Gastrocnemius medialis (tissue), 4 donors: ENCODE data around the gene PDHX. TPM values are rescaled to one million over a fixed set of nuclear protein-coding genes. Genes with fewer than 3 reads are reported as not detected.

Experiments
- ATAC-seq, 2 donors: fragments of 150-250 bp; one replicate each; pipeline ENCODE4 v1.9.1; 2016
- DNase-seq, 2 donors: peaks; one replicate each; pipeline ENCODE4 v3.0.0-alpha.2; 2019
- H3K27ac ChIP-seq, 4 donors: fragments of 200-600 bp; sonication (generic); 1 replicate in 1 of 4; 2 replicates in 3 of 4; pipeline ENCODE4 v1.5.1; 2016 to 2018; ENCODE audit warnings: mild to moderate bottlenecking in 2 of 4, moderate library complexity in 1 of 4
- H3K27me3 ChIP-seq, 3 donors: fragments of 200-600 bp; sonication (generic) in 2 of 3; 1 replicate in 1 of 3; 2 replicates in 2 of 3; pipeline versions ENCODE4 v1.5.1 to v1.6.0; 2016 to 2019; ENCODE audit warnings: mild to moderate bottlenecking in 1 of 3, moderate library complexity in 1 of 3
- H3K36me3 ChIP-seq, 2 donors: fragments of 200-600 bp; sonication (generic) in 1 of 2; one replicate each; pipeline ENCODE4 v1.5.1; 2017 to 2018
- H3K4me1 ChIP-seq, 2 donors: fragments of 200-600 bp; sonication (generic) in 1 of 2; one replicate each; pipeline ENCODE4 v1.5.1; 2016 to 2017; ENCODE audit warnings: mild to moderate bottlenecking in 2 of 2
- H3K4me3 ChIP-seq, 4 donors: fragments of 200-600 bp; sonication (generic) in 3 of 4; 1 replicate in 1 of 4; 2 replicates in 3 of 4; pipeline ENCODE4 v1.5.1; 2016 to 2019; ENCODE audit warnings: mild to moderate bottlenecking in 2 of 4
- H3K9me3 ChIP-seq, 3 donors: fragments of 200-600 bp; sonication (generic) in 2 of 3; 1 replicate in 1 of 3; 2 replicates in 2 of 3; pipeline ENCODE4 v1.5.1; 2016 to 2019
- POLR2A ChIP-seq, 2 donors: fragments of 450-650 bp; IDR thresholded peaks; one replicate each; pipeline ENCODE4 v1.6.1; 2017; ENCODE audit warnings: antibody characterized with exemption in 2 of 2, mild to moderate bottlenecking in 2 of 2, moderate library complexity in 2 of 2
- in situ Hi-C, 4 donors: fragments of 200-750 bp; cut with MboI; loops; one replicate each; pipeline versions ENCODE4 v1.15.0 to v1.8.0; 2017; ENCODE audit warnings: low sequenced_read_pairs in 4 of 4
- intact Hi-C: fragments of 100-400 bp; cut with DNase I; formaldehyde crosslinking; loops from one replicate; pipeline ENCODE4 v1.15.1; 2023; ENCODE audit warnings: low total_unique reads
- total RNA-seq, 4 donors: library from RNA; depleted of rRNA; stranded (reverse); fragments of >200 nt; gene quantifications; one replicate each; pipeline versions ENCODE4 v1.1.0 to v1.2.3, GENCODE V29; 2016
- TF ChIP-seq, protein P1 (sequence below), 5 experiments: fragments of 450-650 bp in 3 of 5; fragments of 200-600 bp in 2 of 5; sonication (generic) in 2 of 5; IDR thresholded peaks in 4 of 5; conservative IDR thresholded peaks in 1 of 5; 1 replicate in 4 of 5; 2 replicates in 1 of 5; pipeline ENCODE4 v1.5.1; 2016 to 2019; ENCODE audit warnings: antibody characterized with exemption in 5 of 5, mild to moderate bottlenecking in 3 of 5, moderate library complexity in 3 of 5

Gene PDHX
- total RNA-seq, 4 donors from 2014 or later, result 77.7 to 101 (median 87.3) TPM

DNA sequence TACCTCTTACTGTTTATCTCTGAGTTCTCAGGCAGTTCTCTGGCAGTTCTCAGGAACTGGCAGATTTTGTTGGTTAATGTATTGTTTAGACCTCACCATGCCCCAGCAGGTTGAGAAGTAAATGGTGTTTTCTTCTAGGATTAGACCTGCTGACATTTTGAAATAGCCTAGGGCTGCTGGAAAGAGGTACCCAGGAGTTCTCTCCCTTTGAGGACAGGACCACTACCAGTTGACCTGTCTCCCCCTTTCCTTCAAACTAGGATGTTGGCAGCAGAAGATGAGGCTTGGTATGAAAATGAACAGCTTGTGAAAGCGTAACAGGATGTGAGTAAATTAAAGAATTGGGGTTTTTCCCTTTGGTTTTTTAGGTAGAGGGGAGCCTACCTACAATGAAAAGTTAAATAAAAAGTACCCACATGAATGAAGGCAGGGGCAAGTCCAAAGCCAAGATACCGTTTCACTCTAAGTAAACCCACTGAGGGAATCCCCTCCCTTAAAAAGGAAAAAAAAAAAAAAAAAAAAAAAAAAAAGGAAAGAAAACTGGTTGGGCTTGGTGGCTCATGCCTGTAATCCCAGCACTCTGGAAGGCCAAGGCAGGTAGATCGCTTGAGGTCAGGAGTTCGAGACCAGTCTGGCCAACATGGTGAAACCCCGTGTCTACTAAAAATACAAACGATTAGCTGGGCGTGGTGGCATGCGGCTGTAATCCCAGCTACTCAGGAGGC is 96.2 kb downstream of the PDHX start:
- TF ChIP-seq, protein P1, sequence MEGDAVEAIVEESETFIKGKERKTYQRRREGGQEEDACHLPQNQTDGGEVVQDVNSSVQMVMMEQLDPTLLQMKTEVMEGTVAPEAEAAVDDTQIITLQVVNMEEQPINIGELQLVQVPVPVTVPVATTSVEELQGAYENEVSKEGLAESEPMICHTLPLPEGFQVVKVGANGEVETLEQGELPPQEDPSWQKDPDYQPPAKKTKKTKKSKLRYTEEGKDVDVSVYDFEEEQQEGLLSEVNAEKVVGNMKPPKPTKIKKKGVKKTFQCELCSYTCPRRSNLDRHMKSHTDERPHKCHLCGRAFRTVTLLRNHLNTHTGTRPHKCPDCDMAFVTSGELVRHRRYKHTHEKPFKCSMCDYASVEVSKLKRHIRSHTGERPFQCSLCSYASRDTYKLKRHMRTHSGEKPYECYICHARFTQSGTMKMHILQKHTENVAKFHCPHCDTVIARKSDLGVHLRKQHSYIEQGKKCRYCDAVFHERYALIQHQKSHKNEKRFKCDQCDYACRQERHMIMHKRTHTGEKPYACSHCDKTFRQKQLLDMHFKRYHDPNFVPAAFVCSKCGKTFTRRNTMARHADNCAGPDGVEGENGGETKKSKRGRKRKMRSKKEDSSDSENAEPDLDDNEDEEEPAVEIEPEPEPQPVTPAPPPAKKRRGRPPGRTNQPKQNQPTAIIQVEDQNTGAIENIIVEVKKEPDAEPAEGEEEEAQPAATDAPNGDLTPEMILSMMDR (IDR thresholded peaks at IDR 0.05 in 4 of 5, conservative IDR thresholded peaks at IDR 0.05 in 1 of 5), result no peak
- no peak for TF ChIP-seq POLR2A (IDR thresholded peaks at IDR 0.05)
- intact Hi-C loops, result no loop called here
- H3K9me3 ChIP-seq, result no peaks in the 10 kb centered on the region
- H3K4me3 ChIP-seq, result no peak overlapping the region
- H3K27me3 ChIP-seq, result no peaks in the 10 kb centered on the region
- ATAC-seq, result no peak
- in situ Hi-C loops, result no loop called here
- DNase-seq, result no peak
- peaks cover 13 to 26% of the 10 kb centered on the region in 2 donors for H3K4me1 ChIP-seq
- no peak overlapping the region for H3K27ac ChIP-seq
- no peaks in the 10 kb centered on the region for H3K36me3 ChIP-seq

DNA sequence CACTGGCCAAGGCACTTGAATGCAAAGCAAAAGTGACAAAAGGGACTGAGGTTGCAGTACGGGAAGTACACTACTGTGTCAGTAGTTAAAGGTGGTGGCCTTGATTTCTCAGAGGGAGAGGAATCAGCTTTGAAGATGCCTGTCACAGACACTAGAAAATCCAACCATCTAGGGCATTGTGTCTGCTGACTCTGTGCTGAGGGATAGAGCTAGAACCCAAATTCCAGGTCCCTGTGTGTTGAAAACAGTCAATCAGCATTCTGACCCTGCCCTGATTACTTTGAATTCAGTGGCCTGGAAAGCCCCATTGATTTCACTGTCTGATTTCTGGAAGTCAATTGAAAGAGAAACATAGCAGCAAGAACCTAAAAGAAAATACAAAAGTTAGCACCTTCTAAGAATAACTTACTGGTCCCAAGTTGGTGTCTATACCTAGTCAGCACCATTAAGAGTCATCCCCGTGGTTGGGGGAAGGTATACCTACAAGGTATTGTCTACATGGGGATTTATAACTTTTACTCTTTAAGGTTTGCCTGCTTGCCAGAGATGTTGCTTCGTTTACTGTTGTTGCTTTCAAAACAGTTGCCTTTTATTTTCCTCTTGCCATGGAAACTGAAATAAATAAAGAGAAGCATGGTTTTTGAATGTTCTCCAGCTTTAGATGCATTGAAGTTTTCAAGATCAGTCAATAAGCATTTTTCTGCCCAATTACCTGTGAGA is 97.3 kb downstream of the PDHX start:
- Histone ChIP-seq H3K27me3 (no peaks in the 10 kb centered on the region), H3K9me3 (no peaks in the 10 kb centered on the region), H3K36me3 (no peaks in the 10 kb centered on the region), H3K4me3 (no peak overlapping the region), H3K4me1 (peaks cover 11 to 26% of the 10 kb centered on the region in 2 donors), H3K27ac (no peak overlapping the region)
- in situ Hi-C loops (no loop called here), intact Hi-C loops (no loop called here)
- ATAC-seq, result no peak
- no peak for DNase-seq
- TF ChIP-seq POLR2A (IDR thresholded peaks at IDR 0.05), result no peak
- TF ChIP-seq, protein P1 (IDR thresholded peaks at IDR 0.05 in 4 of 5, conservative IDR thresholded peaks at IDR 0.05 in 1 of 5), result no peak

DNA sequence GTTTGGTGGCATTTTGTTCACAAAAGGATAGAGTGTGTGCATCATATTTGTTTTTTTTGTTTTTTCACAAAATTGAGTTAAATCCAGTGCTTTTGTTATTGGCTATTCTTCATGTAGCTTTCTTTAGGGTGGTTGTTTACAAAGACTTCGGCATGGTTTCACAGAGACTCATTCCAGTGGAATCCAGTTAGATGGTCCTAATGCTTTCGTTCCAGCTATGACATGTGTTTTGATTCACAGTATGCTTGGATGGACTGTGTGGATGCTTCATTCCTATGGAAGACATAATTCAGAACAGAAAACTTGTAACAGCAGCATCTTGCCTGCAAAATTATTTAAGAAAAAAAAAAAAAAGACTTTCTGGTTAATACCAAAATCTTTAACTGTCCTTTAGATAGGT is 97.9 kb downstream of the PDHX start:
- Histone ChIP-seq H3K36me3 (no peaks in the 10 kb centered on the region), H3K4me3 (no peak overlapping the region), H3K27ac (no peak overlapping the region), H3K27me3 (no peaks in the 10 kb centered on the region), H3K4me1 (peaks cover 11 to 22% of the 10 kb centered on the region in 2 donors), H3K9me3 (no peaks in the 10 kb centered on the region)
- in situ Hi-C loops (no loop called here), intact Hi-C loops (no loop called here)
- ATAC-seq (no peak), DNase-seq (no peak)
- no peak for TF ChIP-seq POLR2A (IDR thresholded peaks at IDR 0.05)
- TF ChIP-seq, protein P1 (IDR thresholded peaks at IDR 0.05 in 4 of 5, conservative IDR thresholded peaks at IDR 0.05 in 1 of 5), result no peak

DNA sequence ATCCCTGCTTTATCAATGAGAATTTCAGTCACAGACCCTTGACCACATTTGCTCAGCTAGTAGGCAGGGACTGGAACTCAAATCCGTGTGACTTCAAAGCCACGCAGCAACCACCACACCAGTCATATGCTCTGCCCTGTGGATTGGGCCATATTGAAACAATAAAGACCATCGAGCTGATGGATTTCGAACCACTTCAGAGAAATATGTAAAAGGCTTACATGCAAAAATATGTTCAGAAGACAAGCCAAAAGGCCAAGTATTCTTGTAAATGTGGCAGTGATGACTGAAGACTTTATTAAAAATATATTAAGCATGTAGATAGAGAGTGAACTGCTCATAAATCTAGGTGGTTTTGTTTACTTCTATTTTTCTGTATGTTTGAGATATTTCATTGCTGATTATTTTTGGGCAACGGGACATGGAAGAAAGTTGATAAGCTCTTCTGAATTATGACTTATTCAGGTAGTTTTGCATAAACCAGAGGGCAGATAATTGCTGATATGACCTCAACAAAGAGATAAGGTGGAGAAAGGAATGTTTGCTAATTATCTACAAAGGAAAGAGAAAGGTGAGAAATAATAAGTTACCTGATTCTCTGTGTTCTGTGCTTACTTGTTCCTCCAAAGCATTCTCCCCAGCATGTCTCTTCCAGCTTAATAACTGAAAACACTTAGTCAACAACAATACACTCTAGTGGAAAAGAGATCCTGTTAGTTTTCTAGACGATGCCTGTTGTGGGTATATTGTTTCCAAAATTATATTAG is 99.4 kb downstream of the PDHX start:
- no peak overlapping the region for H3K4me3 ChIP-seq
- no peaks in the 10 kb centered on the region for H3K9me3 ChIP-seq
- no peak overlapping the region for H3K27ac ChIP-seq
- H3K27me3 ChIP-seq, result no peaks in the 10 kb centered on the region
- H3K36me3 ChIP-seq, result no peaks in the 10 kb centered on the region
- TF ChIP-seq, protein P1 (IDR thresholded peaks at IDR 0.05 in 4 of 5, conservative IDR thresholded peaks at IDR 0.05 in 1 of 5), result no peak
- TF ChIP-seq POLR2A (IDR thresholded peaks at IDR 0.05), result no peak
- in situ Hi-C loops (no loop called here), intact Hi-C loops (no loop called here)
- ATAC-seq (no peak), DNase-seq (no peak)
- H3K4me1 ChIP-seq, result peaks cover 7 to 9% of the 10 kb centered on the region in 2 donors
